NCI-H2081 treated with DMSO at 0.1 percent for 48 hours (cell line): ENCODE measurements around the gene SEL1L3.

Source experiments
- DNase-seq: peaks from one replicate; lab custom pipeline; 2025; lab: John Stamatoyannopoulos, UW

Gene SEL1L3

DNA sequence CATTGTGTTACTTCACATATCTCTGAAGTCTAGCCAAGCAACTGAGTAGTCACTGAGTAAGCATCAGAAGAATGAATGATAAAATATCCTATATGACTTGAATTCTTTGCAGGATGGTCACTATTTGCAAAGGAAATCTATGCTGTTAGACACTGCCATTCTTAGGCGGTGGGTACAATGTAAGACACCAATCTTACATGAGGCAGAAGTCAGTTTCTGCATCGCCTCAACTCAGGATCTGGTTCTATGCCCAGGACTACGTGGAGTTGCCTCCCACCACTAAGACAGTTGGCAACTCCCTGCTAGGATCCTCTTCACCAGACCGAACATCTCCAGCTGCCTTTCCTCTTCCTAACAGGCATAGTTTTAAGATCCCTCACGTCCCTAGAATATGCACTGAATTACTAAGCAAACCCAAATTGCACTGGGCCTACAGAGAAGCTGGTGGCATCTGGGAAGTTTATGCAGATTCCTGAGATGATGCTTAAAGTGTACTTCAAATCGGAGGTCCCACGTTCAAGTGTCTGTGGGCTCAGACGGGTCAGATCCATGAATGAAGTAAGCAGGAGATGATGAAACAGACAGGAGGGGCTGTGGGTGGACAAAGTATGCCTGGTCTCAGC, 45.6 kb downstream of the SEL1L3 start:
- DNase-seq: no peak

DNA sequence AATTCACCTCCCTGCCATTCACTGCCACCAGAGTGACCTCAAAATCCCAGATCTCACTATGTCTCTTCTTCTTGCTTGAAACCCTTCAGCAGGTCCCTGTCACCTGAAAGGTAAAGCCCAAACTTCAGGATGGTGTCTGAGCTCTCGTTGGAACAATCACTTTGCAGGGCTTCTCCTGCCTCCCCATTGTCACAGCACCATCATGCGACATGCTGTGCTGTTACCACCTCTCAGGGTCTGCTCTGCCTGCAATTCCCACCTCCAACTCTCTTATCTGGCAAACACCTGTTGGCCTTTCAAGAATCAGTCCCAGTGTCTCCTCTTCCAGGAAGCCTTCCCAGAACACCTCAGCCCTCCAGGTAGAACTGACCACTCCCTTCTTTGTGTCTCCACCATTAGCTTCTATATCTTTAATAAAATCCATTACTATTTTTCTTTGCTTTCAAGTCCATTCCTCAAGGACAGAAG, 46.2 kb downstream of the SEL1L3 start:
- DNase-seq: no peak

DNA sequence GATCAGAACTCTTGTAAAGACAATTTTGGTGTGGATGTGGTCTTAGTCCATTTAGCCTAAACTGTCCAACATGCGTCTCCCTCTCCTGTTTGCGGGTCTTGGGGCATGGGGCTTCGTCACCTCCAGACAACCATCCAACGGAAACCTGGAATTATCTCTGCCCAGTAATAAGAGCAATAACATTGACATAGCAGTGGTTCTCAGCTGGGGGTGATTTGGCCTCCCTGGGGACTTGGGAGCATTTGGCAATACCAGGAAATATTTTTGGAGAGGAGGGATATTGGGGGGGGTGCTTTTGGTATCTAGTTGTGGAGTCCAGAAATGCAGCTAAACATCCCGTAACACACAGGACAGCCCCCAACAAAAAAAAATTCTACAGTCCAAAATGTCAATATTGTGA, 47.2 kb downstream of the SEL1L3 start:
- no peak for DNase-seq

DNA sequence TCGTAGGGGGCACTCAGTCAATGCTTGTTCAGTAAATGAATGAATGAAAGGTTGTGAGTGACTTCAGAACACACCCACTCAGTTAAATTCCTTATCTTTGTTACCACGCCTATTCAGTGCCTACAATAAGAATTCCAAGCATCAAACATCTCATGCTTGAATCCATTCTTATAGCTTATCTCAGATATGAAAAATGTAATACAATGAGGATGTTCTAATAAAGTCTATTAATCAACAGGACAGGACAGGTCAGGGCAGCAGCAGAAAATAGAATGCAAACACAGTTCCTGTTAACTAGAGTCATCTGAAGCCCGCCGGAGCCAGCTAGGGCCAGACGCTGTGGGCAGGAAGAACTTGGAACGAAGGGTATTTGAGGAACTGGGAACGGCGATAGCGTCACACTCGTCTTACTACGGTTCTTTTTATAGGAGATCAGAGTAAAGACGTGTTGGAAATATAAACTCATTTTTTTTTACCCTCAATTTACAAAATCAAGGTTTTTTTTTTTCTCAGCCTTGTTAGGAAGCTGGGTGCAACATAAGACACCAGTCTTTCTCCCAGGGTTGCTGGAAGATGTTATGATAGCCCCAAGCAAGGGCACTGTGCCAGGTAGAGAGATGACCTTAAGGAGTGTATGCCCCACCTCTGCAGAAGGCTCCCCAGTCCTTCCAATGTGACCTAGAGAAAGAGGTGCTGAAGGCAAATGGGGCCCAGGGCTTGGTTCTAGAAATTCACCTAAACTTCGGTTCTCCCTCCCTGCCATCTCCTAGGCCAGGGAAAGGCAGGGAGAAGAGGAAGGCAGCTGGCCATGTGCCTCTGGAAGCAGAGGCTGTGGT, 48.3 kb downstream of the SEL1L3 start:
- DNase-seq: no peak

DNA sequence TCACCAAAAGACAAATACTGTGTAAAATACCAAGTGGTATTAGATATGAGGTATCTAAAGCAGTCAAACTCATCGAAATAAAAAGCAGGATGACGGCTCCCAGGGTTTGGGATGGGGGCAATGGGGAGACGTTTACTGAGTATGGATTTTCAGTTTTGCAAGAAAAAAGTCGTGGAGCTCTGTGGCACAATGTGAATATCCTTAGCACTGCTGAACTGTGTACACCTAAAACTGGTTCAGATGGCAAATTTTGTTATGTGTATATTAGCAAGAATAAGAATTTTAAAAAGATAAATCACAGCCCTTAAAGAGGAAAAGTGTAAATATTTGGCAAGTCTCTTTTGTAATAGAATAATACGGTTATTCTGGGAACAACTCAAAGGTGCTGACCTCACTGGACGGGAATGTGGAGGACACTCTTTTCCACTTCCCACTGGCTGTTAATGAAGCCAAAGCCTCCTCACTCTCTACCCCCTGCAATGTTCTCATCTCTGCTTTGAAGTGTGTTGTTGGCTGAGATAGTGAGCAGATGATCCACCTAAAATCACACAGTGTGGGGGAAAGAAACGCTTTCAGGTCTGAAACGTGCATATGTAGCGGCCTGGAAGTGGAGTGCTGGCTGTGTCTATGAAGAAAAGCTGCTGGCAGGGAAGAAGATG, 49.2 kb downstream of the SEL1L3 start:
- DNase-seq: no peak

DNA sequence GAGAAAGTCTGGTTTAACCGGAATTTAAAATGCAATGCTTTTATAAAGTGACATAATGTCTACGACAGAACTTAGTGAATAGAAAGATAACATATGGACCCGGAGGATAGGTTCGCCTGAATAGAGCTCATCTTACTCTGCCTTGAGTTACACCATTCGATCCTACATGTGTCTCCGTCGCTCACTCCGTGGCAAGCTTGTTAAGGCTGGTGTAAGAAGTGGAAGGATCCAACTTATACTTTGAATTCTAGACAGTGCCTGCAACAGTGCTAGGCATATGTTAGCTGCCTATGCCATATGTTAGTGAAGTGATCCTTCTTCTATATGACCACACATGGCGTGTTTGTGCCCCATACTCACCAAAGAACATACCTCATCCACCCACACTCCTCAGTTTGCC, 50.9 kb downstream of the SEL1L3 start:
- no peak for DNase-seq

DNA sequence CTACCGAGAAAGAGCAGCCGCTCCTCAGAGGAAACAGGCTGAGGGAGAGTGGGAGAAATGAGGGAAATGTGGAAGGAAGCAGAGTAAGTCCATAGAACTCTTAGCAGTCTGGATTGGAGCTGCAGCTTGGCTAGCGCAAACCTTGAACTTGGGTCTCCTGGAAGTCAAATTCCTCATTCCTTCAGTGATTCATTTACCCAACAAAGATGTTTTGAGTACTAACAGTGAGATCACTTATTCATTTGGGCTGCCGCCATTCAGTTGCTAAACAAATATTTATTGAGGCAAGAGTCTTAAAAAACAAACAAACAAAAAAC, 51.5 kb downstream of the SEL1L3 start:
- DNase-seq: no peak

DNA sequence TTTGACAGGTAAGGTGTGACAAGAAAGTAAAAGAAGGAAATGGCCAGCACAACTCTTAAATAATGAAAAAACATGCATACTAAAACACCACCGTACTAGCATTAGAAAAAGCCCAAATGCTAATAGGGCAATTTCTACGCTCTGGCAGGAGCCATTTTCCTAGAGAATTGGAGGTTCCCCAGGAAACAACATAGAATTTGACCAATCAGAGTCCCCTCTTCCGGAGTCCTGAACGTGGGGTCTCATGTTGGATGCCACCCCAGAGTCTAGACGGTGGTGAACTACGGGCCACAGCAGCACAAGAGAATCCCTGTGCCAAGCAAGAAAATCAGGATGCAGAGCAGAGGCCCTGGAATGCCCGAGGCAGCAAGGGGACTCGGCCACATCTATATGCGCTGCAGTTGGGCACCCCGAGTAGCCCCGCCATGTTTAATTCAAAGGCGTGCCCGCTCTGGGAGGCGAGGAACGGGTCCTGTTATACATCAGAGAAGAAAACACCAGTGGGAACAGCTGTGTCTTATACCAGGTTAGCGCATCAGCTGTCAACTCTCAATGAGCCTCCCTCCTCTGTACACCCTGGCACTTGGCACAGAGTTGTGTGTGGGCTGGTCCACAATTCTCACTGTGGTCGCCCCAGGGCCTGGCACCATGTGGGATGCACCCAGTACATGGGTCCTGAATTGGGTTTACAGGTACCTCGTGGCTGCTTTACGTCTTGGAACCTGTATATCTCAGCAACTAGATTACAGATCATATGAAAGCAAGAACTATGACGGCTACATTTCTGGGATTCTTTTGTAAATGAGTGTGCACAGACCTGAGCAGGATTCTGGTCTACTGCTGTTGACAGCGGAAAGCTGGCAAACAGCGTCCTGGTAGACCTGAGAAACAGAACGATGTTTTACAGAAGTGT, 52.1 kb downstream of the SEL1L3 start:
- no peak for DNase-seq

DNA sequence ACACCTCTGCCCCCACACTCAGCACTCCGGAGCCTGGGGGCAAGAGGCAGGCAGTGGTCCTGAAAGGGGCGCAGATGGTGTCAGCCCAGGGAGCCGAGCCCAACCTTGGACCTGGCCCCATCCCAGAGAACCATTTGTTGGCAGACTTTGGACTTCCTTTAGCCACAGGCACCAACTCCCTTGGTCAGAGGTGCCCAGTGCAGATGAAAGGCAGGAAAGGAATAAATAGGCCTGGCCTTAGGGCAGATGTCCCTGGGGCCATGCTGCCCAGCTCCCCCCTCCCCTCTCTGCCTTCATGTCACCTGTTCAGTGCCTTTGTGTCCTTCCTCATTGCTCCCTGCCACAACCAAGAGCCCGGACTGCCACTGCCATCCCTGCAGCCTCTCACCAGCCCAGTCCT, 52.8 kb downstream of the SEL1L3 start:
- no peak for DNase-seq

DNA sequence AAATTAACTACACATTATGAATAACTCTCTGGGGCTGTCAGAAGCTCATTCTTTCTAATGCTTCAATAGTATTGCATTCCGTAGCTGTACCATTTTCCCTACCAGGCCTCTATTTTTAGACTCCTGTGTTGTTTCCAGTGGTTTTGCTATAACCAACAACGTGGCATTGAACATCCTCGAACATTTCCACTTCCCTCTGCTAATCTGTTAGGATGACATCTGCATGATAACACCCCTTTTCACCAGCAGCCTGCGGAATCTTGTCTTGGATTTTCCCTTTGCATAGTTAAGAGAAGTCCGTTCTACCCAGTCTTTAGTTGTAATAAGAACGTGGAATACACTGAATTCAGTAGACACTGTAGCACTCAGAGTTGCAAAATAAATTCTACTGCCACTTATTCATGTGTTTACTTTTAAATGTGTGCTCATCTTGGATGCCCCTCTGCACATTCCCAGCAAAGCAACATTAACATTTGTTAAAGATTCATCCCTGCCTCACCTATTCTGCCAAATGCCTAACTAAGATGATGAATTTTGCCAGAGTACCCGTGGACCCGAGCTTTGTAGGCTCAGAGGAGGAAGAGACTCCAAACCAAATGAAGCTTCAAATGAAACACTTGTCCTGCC, 55.6 kb downstream of the SEL1L3 start:
- DNase-seq: no peak

DNA sequence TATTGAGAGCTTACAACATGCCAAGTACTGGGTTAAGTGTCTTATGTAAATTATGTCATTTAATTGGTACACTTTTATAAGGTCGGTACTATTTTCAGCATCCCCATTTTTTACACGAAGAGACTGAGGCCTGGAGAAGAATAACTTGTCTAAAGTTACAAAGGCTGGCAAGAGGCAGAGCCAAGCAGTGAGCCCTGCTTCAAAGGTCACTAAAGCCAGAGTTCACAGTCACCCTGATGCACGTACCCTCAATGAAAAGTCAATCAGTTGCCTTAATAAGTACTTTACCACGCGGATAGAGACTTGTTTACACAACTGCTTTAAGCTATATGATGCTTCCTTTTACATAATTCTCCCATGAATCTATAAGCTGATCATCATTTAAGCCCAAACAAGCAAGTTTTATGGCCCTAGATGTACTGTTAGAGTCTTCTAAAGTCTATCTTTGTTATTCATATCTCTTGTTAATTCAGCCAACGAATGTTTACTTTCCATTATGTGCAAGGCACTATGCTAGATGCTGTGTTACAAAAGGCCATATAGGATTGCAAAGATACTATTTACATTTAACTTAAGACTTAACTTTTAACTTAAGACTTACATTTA, 57.4 kb downstream of the SEL1L3 start:
- DNase-seq: no peak

DNA sequence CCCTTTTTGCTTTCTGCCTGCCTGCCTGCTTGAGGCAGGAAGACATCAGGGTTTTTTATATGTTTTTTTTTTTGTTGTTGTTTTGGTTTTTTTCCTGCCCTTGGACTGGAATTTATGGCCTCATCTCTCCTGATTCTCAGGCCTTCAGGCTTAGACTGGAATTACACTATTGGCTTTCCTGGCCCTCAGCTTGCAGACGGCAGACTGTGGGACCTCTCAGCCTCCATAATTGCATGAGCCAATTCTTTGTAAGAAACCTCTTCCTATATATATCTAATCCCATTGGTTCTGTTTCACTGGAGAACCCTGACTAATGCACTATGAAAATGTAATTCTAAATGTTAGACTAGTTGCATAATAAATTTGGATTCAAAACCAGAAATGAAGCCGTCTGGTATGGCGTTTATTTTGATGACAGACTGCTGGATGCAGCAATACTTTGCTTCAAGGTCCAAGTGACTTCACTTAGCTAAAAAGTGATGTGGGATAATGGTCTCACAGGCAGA, 59.0 kb downstream of the SEL1L3 start:
- no peak for DNase-seq

DNA sequence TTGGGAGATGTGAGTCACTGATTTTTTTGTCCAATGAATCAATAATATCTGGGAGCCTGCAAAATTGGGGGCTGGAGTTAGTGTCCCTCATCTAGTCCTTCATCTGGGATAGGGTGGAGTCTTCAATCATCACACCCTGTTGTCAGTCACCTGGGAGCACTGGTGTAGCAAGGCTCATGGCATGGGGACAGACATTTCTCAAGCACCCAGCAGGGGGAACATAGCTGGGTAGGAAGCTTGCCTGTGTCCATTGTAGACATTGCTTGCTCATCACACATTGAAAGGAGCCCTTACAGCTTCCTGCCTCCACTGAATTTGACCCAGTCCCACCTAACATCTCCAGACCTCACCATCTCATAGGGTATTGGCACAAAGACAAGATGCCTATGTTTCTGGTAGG, 61.2 kb downstream of the SEL1L3 start:
- no peak for DNase-seq

DNA sequence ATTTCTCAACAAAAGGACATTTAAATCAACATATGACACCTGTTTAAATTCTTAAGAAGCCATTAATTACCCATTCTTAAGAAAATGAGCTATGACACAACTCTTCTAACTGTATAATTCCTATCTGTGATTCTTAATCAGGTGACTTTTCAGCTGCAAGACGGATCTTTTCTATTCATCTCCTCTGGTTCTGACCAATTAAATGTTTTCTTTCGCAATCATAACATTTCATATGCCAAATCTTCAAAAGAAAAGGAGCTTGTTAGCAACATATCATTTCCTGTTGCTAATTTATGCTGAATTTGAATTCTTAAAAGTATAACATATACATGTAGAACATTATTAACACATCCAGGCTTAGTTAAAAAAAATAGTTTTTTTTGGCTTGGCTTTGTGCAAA, 62.5 kb downstream of the SEL1L3 start:
- DNase-seq: no peak

DNA sequence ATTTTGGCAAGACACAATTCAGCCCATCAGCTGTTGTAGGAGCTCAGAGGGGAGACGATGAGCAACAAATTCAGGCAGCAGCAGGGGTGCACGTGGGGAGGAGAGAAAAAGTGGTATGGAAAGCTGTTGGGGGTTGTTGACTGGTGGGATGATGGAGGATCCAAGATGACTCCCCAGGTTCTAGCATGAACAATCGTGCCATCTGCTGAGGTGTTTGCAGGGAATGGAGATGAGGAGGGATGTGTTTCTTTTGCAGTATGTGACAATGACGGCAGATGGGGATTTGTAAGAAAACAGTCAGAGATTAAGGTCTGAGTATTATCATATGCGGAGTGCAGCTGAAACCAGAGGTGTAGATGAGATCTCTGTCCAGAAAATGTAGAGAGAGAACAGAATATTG, 63.3 kb downstream of the SEL1L3 start:
- DNase-seq: no peak

DNA sequence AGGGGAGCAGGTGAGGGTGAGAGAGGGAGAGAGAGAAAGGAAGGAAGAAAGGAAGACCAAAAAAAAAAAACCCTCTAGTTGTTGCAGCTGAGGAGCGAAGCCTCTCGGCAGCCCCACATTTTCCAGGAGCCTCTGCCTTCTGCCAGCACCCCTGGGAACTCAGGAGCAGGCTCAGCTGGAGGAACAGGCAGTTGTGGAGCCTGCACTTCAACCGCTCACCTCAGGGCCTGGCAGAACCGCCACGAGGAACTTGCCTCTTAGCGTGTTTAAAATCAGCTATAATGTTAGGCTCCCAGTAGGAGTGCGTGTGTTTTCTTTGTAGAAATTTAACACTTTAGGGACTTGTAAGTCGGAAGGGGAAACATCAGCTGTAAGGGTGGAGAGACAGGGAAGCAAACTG, 65.7 kb downstream of the SEL1L3 start:
- no peak for DNase-seq

DNA sequence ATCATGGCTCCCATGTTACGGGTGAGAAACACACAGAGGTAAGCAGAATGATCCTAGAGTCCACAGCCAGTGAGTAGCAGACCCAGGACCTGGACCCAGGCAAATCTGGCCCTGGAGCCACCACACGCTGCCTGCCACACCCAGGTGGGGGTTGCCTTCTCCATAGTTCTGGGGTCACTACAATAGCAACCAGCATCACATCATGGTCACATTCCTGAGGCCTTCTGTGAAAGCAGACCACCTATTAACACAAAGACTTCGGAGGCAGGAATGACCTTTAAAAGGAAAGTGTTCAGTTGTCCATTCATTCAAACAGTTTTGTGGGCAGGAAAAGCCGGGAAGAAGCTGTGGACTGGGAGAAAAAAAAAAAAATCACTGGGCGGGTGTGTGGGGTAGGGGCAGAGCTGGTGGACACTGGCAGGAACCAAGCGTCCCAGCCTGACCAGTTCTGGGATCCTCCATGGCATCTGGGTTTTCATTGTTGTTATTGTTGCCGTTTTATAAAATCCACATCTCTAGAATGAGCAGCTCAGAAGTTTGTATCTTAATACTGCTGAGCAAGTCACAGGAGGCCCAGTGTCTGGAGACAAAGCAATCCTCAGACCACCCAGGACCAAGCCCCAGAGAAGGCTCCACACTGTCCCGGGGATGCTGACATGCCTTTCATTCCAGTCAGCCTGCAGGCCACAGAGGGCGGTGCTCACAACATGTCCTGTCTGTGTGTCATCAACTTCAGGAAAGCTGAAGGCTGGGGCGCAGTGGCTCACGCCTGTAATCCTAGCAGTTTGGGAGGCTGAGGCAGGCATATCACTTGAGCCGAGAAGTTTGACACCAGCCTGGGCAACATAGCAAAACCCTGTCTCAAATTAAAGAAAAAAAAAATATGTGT, 67.0 kb downstream of the SEL1L3 start:
- DNase-seq: no peak

DNA sequence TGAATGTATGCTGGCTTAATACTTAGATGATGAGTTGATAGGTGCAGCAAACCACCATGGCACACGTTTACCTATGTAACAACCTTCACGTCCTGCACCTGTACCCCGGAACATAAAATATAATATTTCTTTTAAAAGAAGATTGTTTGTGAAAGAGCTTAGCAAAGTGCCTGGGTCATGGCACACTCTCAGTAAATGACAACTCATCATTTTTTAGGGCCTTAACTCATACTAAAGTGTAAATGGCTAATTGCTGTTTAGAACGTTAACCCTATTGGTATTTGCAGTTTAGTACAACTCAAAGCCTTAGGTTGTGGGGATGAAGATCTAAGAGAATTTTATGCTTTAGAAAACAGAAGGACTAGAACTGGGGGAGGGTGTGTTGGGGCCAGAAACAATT, 67.7 kb downstream of the SEL1L3 start:
- no peak for DNase-seq

DNA sequence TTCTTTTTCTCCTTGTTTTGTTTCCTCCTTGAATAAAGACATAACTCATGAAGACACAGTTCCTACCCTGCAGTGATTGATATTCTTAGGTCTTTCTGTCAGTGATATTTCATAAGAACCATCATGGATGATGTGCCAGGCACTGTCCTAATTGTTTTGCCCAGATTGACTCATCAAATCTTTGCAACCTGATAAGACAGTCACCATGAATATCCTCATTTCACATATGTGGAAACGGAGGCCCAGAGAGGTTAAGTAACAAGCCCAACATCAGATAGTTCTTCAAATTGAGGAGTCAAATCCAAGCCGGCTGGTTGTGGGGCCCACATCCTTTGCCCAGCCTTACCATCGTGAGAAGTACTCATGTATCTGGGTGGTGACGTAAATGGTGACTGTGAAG, 69.9 kb downstream of the SEL1L3 start:
- no peak for DNase-seq

DNA sequence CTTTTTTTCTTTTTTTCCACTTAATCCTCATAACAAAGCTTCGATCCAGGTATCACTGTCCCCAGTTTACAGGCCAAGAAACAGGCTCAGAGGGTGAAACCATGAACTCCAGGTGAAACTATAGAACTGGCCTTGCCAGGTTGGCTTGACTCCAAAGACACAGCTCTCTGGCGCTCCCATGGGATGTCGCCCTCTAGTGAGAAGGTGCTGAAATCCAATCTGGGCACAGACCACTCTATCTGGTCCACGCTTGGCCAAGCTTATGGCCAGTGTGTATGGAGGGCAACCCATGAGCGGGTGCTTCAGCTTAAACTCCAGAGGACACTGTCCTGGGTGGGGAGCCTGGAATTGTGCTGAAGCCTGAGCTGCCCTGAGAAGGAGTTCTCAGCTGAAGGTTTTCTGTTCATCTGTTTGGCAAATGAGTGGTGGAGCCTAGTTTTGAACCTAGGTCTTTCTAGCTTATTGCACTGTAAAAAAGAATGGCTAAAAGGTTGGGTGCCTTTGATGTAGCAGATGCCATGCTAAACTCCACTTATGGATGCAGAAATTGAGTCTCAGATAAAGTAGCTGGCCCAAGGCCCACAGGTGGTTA, 70.5 kb downstream of the SEL1L3 start:
- DNase-seq: no peak
